Pancreas (tissue), 10 donors: ENCODE results near the gene CAV1. TPM values are rescaled to one million over a fixed set of nuclear protein-coding genes. Genes with fewer than 3 reads are reported as not detected.
"Not testable (repeated sequence)": the region's sequence is repeated elsewhere in the genome, so short reads cannot be mapped to it uniquely, and the experiment has no call there.

Experiments used
- ATAC-seq, 4 donors: fragments of 200-7000 bp; cut with Tn5 transposase; one replicate each; pipeline versions ENCODE4 v1.8.0 to v1.9.1; 2020; ENCODE audit warnings: mild to moderate bottlenecking in 4 of 4, moderate library complexity in 4 of 4
- DNase-seq, 6 donors: peaks; one replicate each; pipeline ENCODE4 v3.0.0-alpha.2; 2020
- FAIRE-seq: peaks from 2 replicates; lab custom pipeline; 2012; peaks lifted over from hg19 to GRCh38; lab: Jason Lieb, UNC
- H3K27ac ChIP-seq, 4 donors: fragments of 200-600 bp; sonication (generic); 1 replicate in 3 of 4; 2 replicates in 1 of 4; pipeline versions ENCODE4 v1.5.0 to v1.8.0; 2020
- H3K27me3 ChIP-seq, 4 donors: fragments of 200-600 bp; one replicate each; pipeline ENCODE4 v1.8.0; 2021
- H3K36me3 ChIP-seq, 3 donors: fragments of 200-600 bp; sonication (generic) in 1 of 3; one replicate each; pipeline versions ENCODE4 v1.5.0 to v1.8.0; 2020 to 2021
- H3K4me1 ChIP-seq, 3 donors: fragments of 200-600 bp; one replicate each; pipeline ENCODE4 v1.8.0; 2021
- H3K4me3 ChIP-seq, 4 donors: fragments of 200-600 bp; sonication (generic) in 2 of 4; one replicate each; pipeline versions ENCODE4 v1.5.0 to v1.8.0; 2020 to 2021
- H3K9me3 ChIP-seq, 4 donors: fragments of 200-600 bp; one replicate each; pipeline ENCODE4 v1.8.0; 2021
- CTCF ChIP-seq, 4 donors: fragments of 200-600 bp; sonication (generic) in 3 of 4; IDR thresholded peaks; one replicate each; pipeline versions ENCODE4 v1.5.0 to v1.8.0; 2021; ENCODE audit warnings: antibody characterized with exemption in 4 of 4
- WGBS, 2 donors: extraction: QIAGEN DNeasy Blood & Tissue Kit; methylation state at CpG; one replicate each; pipeline ENCODE4 v1.1.7; 2013; 5-methylcytosine and 5-hydroxymethylcytosine counted together
- intact Hi-C, 3 donors: fragments of 100-400 bp; cut with DNase I; formaldehyde crosslinking; loops; one replicate each; pipeline versions ENCODE4 v1.11.1 to v1.14.2; 2022
- polyA plus RNA-seq, 2 donors: library from polyadenylated mRNA; stranded (reverse); fragments of 200-250 nt; gene quantifications; one replicate each; pipeline ENCODE4 v1.2.3, GENCODE V29; 2013
- total RNA-seq, 6 donors: library from RNA; stranded (reverse); fragmentation: NEBNext Ultra II Directional in 4 of 6; extraction: Animal tissue kit (Norgen Biotek cat#: 25700) in 4 of 6; gene quantifications; one replicate each; pipeline versions ENCODE4 v1.2.1 to v1.2.4, GENCODE V29; 2021 to 2023
- donor health status: healthy with polysubstance abuse.
- donor health status: DM: no; HTN: no; CAD: no; lungs with moderate emphysema.
- donor health status: DM: no; HTN: no; CAD: no.
- donor health status: control.
- donor health status: control.
- donor health status: Bipolar disorder and iron deficiency.
- donor health status: DM: yes; HTN: yes; CAD: no.
- donor health status: DM: no; HTN: no; CAD: no.
- donor health status: DM: no; HTN: no; CAD: no.
- donor health status: DM: yes; HTN: yes; CAD: no.

The CAV1 gene, protein sequence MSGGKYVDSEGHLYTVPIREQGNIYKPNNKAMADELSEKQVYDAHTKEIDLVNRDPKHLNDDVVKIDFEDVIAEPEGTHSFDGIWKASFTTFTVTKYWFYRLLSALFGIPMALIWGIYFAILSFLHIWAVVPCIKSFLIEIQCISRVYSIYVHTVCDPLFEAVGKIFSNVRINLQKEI
- total RNA-seq (10 to 100 TPM in 4 of 6 donors, 1 to 10 TPM in 2; 4.6 to 15.9 (median 11.2) TPM), polyA plus RNA-seq (10 to 100 TPM in 1 of 2 donors, 1 to 10 TPM in 1; 9.7 to 19.5 TPM)

GRCh38 chr7:116524609-116525297 lies at the start of gene CAV1:
Gene CAV1 (plus strand): TSS chr7:116525036. CDS start chr7:116525063, 27 bp downstream.
- H3K27me3 ChIP-seq = no peaks in the 10 kb centered on the region
- no peaks in the 10 kb centered on the region for H3K36me3 ChIP-seq
- H3K4me3 ChIP-seq = peak within 1 kb of the TSS; percentile 21 to 68 (median 47)
- no peaks in the 10 kb centered on the region for H3K4me1 ChIP-seq
- 2 to 3% methylated on average over 36 to 42 of the region's 42 CpGs for WGBS, 2 donors
- FAIRE-seq (no peak), ATAC-seq (peak; percentile 50 to 65 (median 63)), DNase-seq (peak; percentile 15 to 81 (median 60))
- no peaks in the 10 kb centered on the region for H3K9me3 ChIP-seq
- intact Hi-C loops = no loop called here
- no peak for TF ChIP-seq CTCF (IDR thresholded peaks at IDR 0.05)
- H3K27ac ChIP-seq = peak within 1 kb of the TSS; percentile 6 to 48 (median 23)

- FAIRE-seq (no peak), ATAC-seq (no peak), DNase-seq (no peak)
- H3K27ac ChIP-seq = no peak overlapping the region
- 94 to 100% methylated on average over 1 of the region's 1 CpG for WGBS, 2 donors
- H3K9me3 ChIP-seq = no peaks in the 10 kb centered on the region
- no peaks in the 10 kb centered on the region for H3K4me1 ChIP-seq
- intact Hi-C loops = no loop called here
- no peak overlapping the region for H3K4me3 ChIP-seq
- no peaks in the 10 kb centered on the region for H3K36me3 ChIP-seq
- TF ChIP-seq CTCF (IDR thresholded peaks at IDR 0.05) = no peak
- H3K27me3 ChIP-seq = no peaks in the 10 kb centered on the region
Observed at GRCh38 chr7:116477625-116478024, 47.2 kb upstream of the CAV1 start.

GRCh38 chr7:116478834-116479233 lies 46.0 kb upstream of the CAV1 start:
- H3K4me3 ChIP-seq = no peak overlapping the region
- no peaks in the 10 kb centered on the region for H3K27me3 ChIP-seq
- no peaks in the 10 kb centered on the region for H3K9me3 ChIP-seq
- H3K4me1 ChIP-seq = no peaks in the 10 kb centered on the region
- H3K27ac ChIP-seq = no peak overlapping the region
- DNase-seq (no peak), FAIRE-seq (no peak), ATAC-seq (no peak)
- TF ChIP-seq CTCF (IDR thresholded peaks at IDR 0.05) = no peak
- intact Hi-C loops = no loop called here
- H3K36me3 ChIP-seq = no peaks in the 10 kb centered on the region
- 60 to 67% methylated on average over 2 of the region's 2 CpGs for WGBS, 2 donors

DNA sequence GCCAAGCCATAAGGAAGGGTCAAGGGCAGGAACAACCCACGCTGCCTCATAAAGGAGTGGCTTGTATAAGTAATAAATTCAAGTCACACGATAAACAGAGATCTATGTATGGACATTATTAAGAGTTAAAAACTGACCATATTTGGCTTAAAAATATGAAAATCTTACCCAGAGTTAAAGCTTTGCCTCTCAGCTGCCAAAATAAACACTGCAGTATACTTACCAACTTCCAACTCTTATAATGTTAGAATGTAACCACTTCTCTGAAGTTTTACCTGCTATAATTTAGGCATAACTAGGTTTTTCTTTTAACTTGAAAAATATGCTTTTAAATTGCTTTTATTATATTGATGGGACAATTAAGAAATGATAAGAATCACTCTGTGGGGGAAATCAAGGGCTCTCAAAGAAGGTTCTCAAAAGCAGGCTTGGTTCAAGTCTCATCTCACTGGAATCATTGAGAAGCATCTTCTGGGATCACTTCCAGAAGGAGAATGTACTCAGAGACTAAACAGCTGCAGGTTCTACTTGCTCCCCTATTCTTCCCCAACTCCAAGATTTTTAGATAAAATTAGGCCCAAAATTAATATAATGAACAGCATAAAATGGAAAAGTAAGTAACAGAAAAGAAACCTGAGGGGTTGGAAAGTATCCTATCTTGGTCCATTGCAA lies 41.4 kb upstream of the CAV1 start:
- no peak for ATAC-seq
- no peak for TF ChIP-seq CTCF (IDR thresholded peaks at IDR 0.05)
- no peak overlapping the region for H3K4me3 ChIP-seq

GRCh38 chr7:116484389-116484788 lies 40.4 kb upstream of the CAV1 start:
- H3K36me3 ChIP-seq, H3K27ac ChIP-seq, H3K27me3 ChIP-seq, ATAC-seq, H3K9me3 ChIP-seq, DNase-seq, H3K4me3 ChIP-seq, FAIRE-seq, H3K4me1 ChIP-seq, intact Hi-C loops: not testable (repeated sequence)
- WGBS, 2 donors = 95 to 97% methylated on average over 4 of the region's 4 CpGs

More for the DNA sequence above, 41.4 kb upstream of the CAV1 start:
- DNase-seq = no peak
- 87 to 90% methylated on average over 2 of the region's 2 CpGs for WGBS, 2 donors
- Histone ChIP-seq H3K4me1 (no peaks in the 10 kb centered on the region), H3K9me3 (no peaks in the 10 kb centered on the region), H3K27ac (no peak overlapping the region), H3K36me3 (no peaks in the 10 kb centered on the region), H3K27me3 (no peaks in the 10 kb centered on the region)
- intact Hi-C loops = no loop called here
- no peak for FAIRE-seq
